DND-41 (cell line): ENCODE results near the gene DGKG.

Source experiments
- ATAC-seq: fragments of 200-7000 bp; cut with Tn5 transposase; 3 replicates; pipeline ENCODE4 v1.9.1; 2021; ENCODE audit warnings: low read depth; ENCODE audit not compliant: insufficient read depth
- DNase-seq: peaks from one replicate; pipeline ENCODE4 v3.0.0-alpha.2; 2020
- H2AFZ ChIP-seq: 2 replicates; pipeline ENCODE4 v1.6.0; 2012; ENCODE audit warnings: low read depth, low read length
- H3K27ac ChIP-seq: 2 replicates; pipeline ENCODE4 v1.5.1; 2012; ENCODE audit warnings: low read length, inconsistent platforms
- H3K27me3 ChIP-seq: fragments of 200-600 bp; sonication (generic); 2 replicates; pipeline ENCODE4 v1.6.0; 2012; ENCODE audit warnings: low read length, mild to moderate bottlenecking, inconsistent platforms; ENCODE audit not compliant: insufficient read depth, poor library complexity
- H3K36me3 ChIP-seq: 2 replicates; pipeline ENCODE4 v1.5.1; 2012; ENCODE audit warnings: low read length, inconsistent platforms; ENCODE audit not compliant: insufficient read depth
- H3K4me1 ChIP-seq: 2 replicates; pipeline ENCODE4 v1.5.1; 2012; ENCODE audit warnings: mild to moderate bottlenecking, low read length; ENCODE audit not compliant: insufficient read depth
- H3K4me2 ChIP-seq: 2 replicates; pipeline ENCODE4 v1.6.0; 2012; ENCODE audit warnings: mild to moderate bottlenecking, moderate library complexity, low read length, inconsistent platforms; ENCODE audit not compliant: insufficient read depth
- H3K4me3 ChIP-seq, 2 experiments: fragments of 200-600 bp in 1 of 2; shearing (Covaris generic) in 1 of 2; 2 replicates each; pipeline ENCODE4 v1.5.1; 2012 to 2016; ENCODE audit warnings: inconsistent platforms in 2 of 2, low read length in 2 of 2, mild to moderate bottlenecking in 2 of 2, low read depth in 1 of 2, moderate library complexity in 1 of 2
- H3K79me2 ChIP-seq: 2 replicates; pipeline ENCODE4 v1.6.0; 2012; ENCODE audit warnings: low read length, inconsistent platforms; ENCODE audit not compliant: insufficient read depth
- H3K9ac ChIP-seq: 2 replicates; pipeline ENCODE4 v1.6.0; 2012; ENCODE audit warnings: low read depth, mild to moderate bottlenecking, inconsistent platforms, low read length, moderate library complexity
- H3K9me3 ChIP-seq: 2 replicates; pipeline ENCODE4 v1.5.1; 2012; ENCODE audit warnings: low read length, moderate library complexity, mild to moderate bottlenecking, inconsistent platforms; ENCODE audit not compliant: insufficient read depth, severe bottlenecking
- H4K20me1 ChIP-seq: 2 replicates; pipeline ENCODE4 v1.6.0; 2012; ENCODE audit warnings: low read length; ENCODE audit not compliant: insufficient read depth
- CTCF ChIP-seq: IDR thresholded peaks from 2 replicates; pipeline ENCODE4 v1.5.1; 2012; ENCODE audit warnings: borderline replicate concordance, low read length, moderate library complexity, mild to moderate bottlenecking; ENCODE audit not compliant: poor library complexity, severe bottlenecking; ENCODE audit errors: extremely low read depth
- EZH2 ChIP-seq: IDR thresholded peaks from 3 replicates; pipeline ENCODE4 v1.6.1; 2012; ENCODE audit warnings: borderline replicate concordance, low read depth, mild to moderate bottlenecking, moderate library complexity, low read length, inconsistent platforms; ENCODE audit not compliant: severe bottlenecking

DGKG gene

GRCh38 chr3:186166491-186167288 is 195.3 kb downstream of the DGKG start:
- Histone ChIP-seq H2AFZ (no peak overlapping the region), H3K4me3 (no peak overlapping the region), H4K20me1 (no peaks in the 10 kb centered on the region), H3K36me3 (no peaks in the 10 kb centered on the region), H3K9me3 (no peaks in the 10 kb centered on the region), H3K27me3 (peaks cover 5% of the 10 kb centered on the region), H3K79me2 (no peaks in the 10 kb centered on the region), H3K4me2 (no peak overlapping the region), H3K4me1 (no peaks in the 10 kb centered on the region), H3K27ac (no peak overlapping the region), H3K9ac (no peak overlapping the region)
- TF ChIP-seq CTCF (no peak), EZH2 (no peak)
- ATAC-seq (no peak), DNase-seq (no peak)

- TF ChIP-seq EZH2 = no peak
- no peak for TF ChIP-seq CTCF
- Histone ChIP-seq H3K27me3 (peaks cover 5% of the 10 kb centered on the region), H3K4me1 (no peaks in the 10 kb centered on the region), H2AFZ (no peak overlapping the region), H3K4me2 (no peak overlapping the region), H3K27ac (no peak overlapping the region), H3K36me3 (no peaks in the 10 kb centered on the region), H3K9me3 (no peaks in the 10 kb centered on the region), H3K79me2 (no peaks in the 10 kb centered on the region), H4K20me1 (no peaks in the 10 kb centered on the region), H3K9ac (no peak overlapping the region), H3K4me3 (no peak overlapping the region)
- DNase-seq (no peak), ATAC-seq (no peak)
Observed at GRCh38 chr3:186166036-186166435, 196.0 kb downstream of the DGKG start.

GRCh38 chr3:186165331-186165730 is 196.7 kb downstream of the DGKG start:
- H3K4me2 ChIP-seq = no peak overlapping the region
- H3K27ac ChIP-seq = no peak overlapping the region
- H4K20me1 ChIP-seq = no peaks in the 10 kb centered on the region
- no peak for DNase-seq
- H3K9me3 ChIP-seq = no peaks in the 10 kb centered on the region
- H3K4me3 ChIP-seq = no peak overlapping the region
- no peaks in the 10 kb centered on the region for H3K36me3 ChIP-seq
- peaks cover 8% of the 10 kb centered on the region for H3K27me3 ChIP-seq
- H3K4me1 ChIP-seq = no peaks in the 10 kb centered on the region
- H2AFZ ChIP-seq = no peak overlapping the region
- ATAC-seq = no peak
- H3K9ac ChIP-seq = no peak overlapping the region
- TF ChIP-seq EZH2 (no peak), CTCF (no peak)
- H3K79me2 ChIP-seq = no peaks in the 10 kb centered on the region

- H3K4me3 ChIP-seq = no peak overlapping the region
- no peak overlapping the region for H3K9ac ChIP-seq
- no peak overlapping the region for H2AFZ ChIP-seq
- no peaks in the 10 kb centered on the region for H4K20me1 ChIP-seq
- ATAC-seq = no peak
- H3K36me3 ChIP-seq = no peaks in the 10 kb centered on the region
- no peaks in the 10 kb centered on the region for H3K4me1 ChIP-seq
- H3K9me3 ChIP-seq = no peaks in the 10 kb centered on the region
- H3K27ac ChIP-seq = no peak overlapping the region
- peaks cover 12% of the 10 kb centered on the region for H3K27me3 ChIP-seq
- DNase-seq = no peak
- no peak for TF ChIP-seq CTCF
- no peak for TF ChIP-seq EZH2
- H3K4me2 ChIP-seq = no peak overlapping the region
- H3K79me2 ChIP-seq = no peaks in the 10 kb centered on the region
Observed at GRCh38 chr3:186164696-186165095, 197.3 kb downstream of the DGKG start.
